ENCODE results near the gene CDC16.

CDC16 gene

GRCh38 chr13:114309806-114310410 is 75.2 kb downstream of the CDC16 start:
- Mint-ChIP-seq H3K27me3 (no peaks in the 10 kb centered on the region), H3K36me3 (peaks cover 11 to 15% of the 10 kb centered on the region in 2 donors), H3K9me3 (no peaks in the 10 kb centered on the region), H3K4me1 (peaks cover 12 to 16% of the 10 kb centered on the region in 2 donors), H3K27ac (no peak overlapping the region), H3K4me3 (no peak overlapping the region)
- DNase-seq: no peak
- no peak for ATAC-seq (replicated peaks)

- no peaks in the 10 kb centered on the region for H3K27me3 Mint-ChIP-seq
- H3K27ac Mint-ChIP-seq: no peak overlapping the region
- H3K4me3 Mint-ChIP-seq: no peak overlapping the region
- DNase-seq: no peak
- H3K4me1 Mint-ChIP-seq: peaks cover 18 to 26% of the 10 kb centered on the region in 2 donors
- H3K9me3 Mint-ChIP-seq: no peaks in the 10 kb centered on the region
- peaks cover 13 to 17% of the 10 kb centered on the region in 2 donors for H3K36me3 Mint-ChIP-seq
- no peak for ATAC-seq (replicated peaks)
These were observed 76.3 kb downstream of the CDC16 start for GRCh38 chr13:114310956-114311355.

- peaks cover 11 to 12% of the 10 kb centered on the region in 2 donors for H3K36me3 Mint-ChIP-seq
- H3K9me3 Mint-ChIP-seq: no peaks in the 10 kb centered on the region
- ATAC-seq (replicated peaks) (no peak), DNase-seq (no peak)
- H3K4me1 Mint-ChIP-seq: peaks cover 18 to 26% of the 10 kb centered on the region in 2 donors
- H3K27me3 Mint-ChIP-seq: no peaks in the 10 kb centered on the region
- no peak overlapping the region for H3K27ac Mint-ChIP-seq
- no peak overlapping the region for H3K4me3 Mint-ChIP-seq
These were observed 76.7 kb downstream of the CDC16 start for GRCh38 chr13:114311387-114311786.

GRCh38 chr13:114311908-114312307 is 77.2 kb downstream of the CDC16 start:
- DNase-seq: no peak
- no peak overlapping the region for H3K27ac Mint-ChIP-seq

GRCh38 chr13:114313061-114313860 is 78.6 kb downstream of the CDC16 start:
- peak overlapping the region; percentile 96 for H3K27ac Mint-ChIP-seq
- H3K4me1 Mint-ChIP-seq: peaks cover 18 to 42% of the 10 kb centered on the region in 2 donors
- no peaks in the 10 kb centered on the region for H3K9me3 Mint-ChIP-seq
- DNase-seq (no peak), ATAC-seq (replicated peaks) (peak; percentile 31 to 55)
- peaks cover 4 to 12% of the 10 kb centered on the region in 2 donors for H3K36me3 Mint-ChIP-seq
- no peaks in the 10 kb centered on the region for H3K27me3 Mint-ChIP-seq
- peak overlapping the region; percentile 80 to 89 for H3K4me3 Mint-ChIP-seq

More at GRCh38 chr13:114311908-114312307, 77.2 kb downstream of the CDC16 start:
- Mint-ChIP-seq H3K9me3 (no peaks in the 10 kb centered on the region), H3K36me3 (peaks cover 7 to 13% of the 10 kb centered on the region in 2 donors), H3K4me3 (no peak overlapping the region), H3K4me1 (peaks cover 18 to 31% of the 10 kb centered on the region in 2 donors), H3K27me3 (no peaks in the 10 kb centered on the region)
- ATAC-seq (replicated peaks): no peak

GRCh38 chr13:114314074-114314912 is 79.6 kb downstream of the CDC16 start, which contains the start of gene CHAMP1:
Gene CHAMP1, plus strand, starts transcription at chr13:114314503. Its CDS starts 9,340 bp downstream, at chr13:114323843.
- Mint-ChIP-seq H3K4me3 (peak within 1 kb of the TSS; percentile 80 to 89), H3K4me1 (peaks cover 20 to 52% of the 10 kb centered on the region in 2 donors), H3K27ac (peak within 1 kb of the TSS; percentile 96), H3K9me3 (no peaks in the 10 kb centered on the region), H3K36me3 (peaks cover 7 to 11% of the 10 kb centered on the region in 2 donors), H3K27me3 (no peaks in the 10 kb centered on the region)
- peak; percentile 85 to 92 for ATAC-seq (replicated peaks)
- peak; percentile 94 for DNase-seq

GRCh38 chr13:114315074-114315785 is 80.5 kb downstream of the CDC16 start:
- H3K27me3 Mint-ChIP-seq: no peaks in the 10 kb centered on the region
- peak overlapping the region; percentile 84 for H3K27ac Mint-ChIP-seq
- ATAC-seq (replicated peaks) (peak; percentile 18 to 19), DNase-seq (no peak)
- H3K36me3 Mint-ChIP-seq: peaks cover 16 to 19% of the 10 kb centered on the region in 2 donors
- peak overlapping the region; percentile 80 to 89 for H3K4me3 Mint-ChIP-seq
- no peaks in the 10 kb centered on the region for H3K9me3 Mint-ChIP-seq
- peaks cover 27 to 62% of the 10 kb centered on the region in 2 donors for H3K4me1 Mint-ChIP-seq

GRCh38 chr13:114318624-114319023 is 83.9 kb downstream of the CDC16 start:
- ATAC-seq (replicated peaks) (no peak), DNase-seq (no peak)
- peaks cover 23 to 56% of the 10 kb centered on the region in 2 donors for H3K4me1 Mint-ChIP-seq
- no peak overlapping the region for H3K27ac Mint-ChIP-seq
- no peaks in the 10 kb centered on the region for H3K27me3 Mint-ChIP-seq
- H3K36me3 Mint-ChIP-seq: peaks cover 29 to 38% of the 10 kb centered on the region in 2 donors
- no peaks in the 10 kb centered on the region for H3K9me3 Mint-ChIP-seq
- H3K4me3 Mint-ChIP-seq: no peak overlapping the region

- H3K36me3 Mint-ChIP-seq: peaks cover 34 to 47% of the 10 kb centered on the region in 2 donors
- H3K4me1 Mint-ChIP-seq: peaks cover 21 to 52% of the 10 kb centered on the region in 2 donors
- no peaks in the 10 kb centered on the region for H3K27me3 Mint-ChIP-seq
- DNase-seq (no peak), ATAC-seq (replicated peaks) (no peak)
- no peak overlapping the region for H3K27ac Mint-ChIP-seq
- H3K9me3 Mint-ChIP-seq: no peaks in the 10 kb centered on the region
- H3K4me3 Mint-ChIP-seq: no peak overlapping the region
These were observed 84.8 kb downstream of the CDC16 start for GRCh38 chr13:114319441-114319913.

- Mint-ChIP-seq H3K27me3 (no peaks in the 10 kb centered on the region), H3K4me1 (peaks cover 21 to 52% of the 10 kb centered on the region in 2 donors), H3K27ac (no peak overlapping the region), H3K36me3 (peaks cover 36 to 53% of the 10 kb centered on the region in 2 donors), H3K4me3 (no peak overlapping the region), H3K9me3 (no peaks in the 10 kb centered on the region)
- DNase-seq (no peak), ATAC-seq (replicated peaks) (no peak)
These were observed 85.4 kb downstream of the CDC16 start for GRCh38 chr13:114320065-114320464.

GRCh38 chr13:114321256-114321655 is 86.6 kb downstream of the CDC16 start:
- no peak overlapping the region for H3K4me3 Mint-ChIP-seq
- ATAC-seq (replicated peaks): no peak
- no peaks in the 10 kb centered on the region for H3K9me3 Mint-ChIP-seq
- no peaks in the 10 kb centered on the region for H3K27me3 Mint-ChIP-seq
- no peak for DNase-seq
- H3K4me1 Mint-ChIP-seq: peaks cover 21 to 51% of the 10 kb centered on the region in 2 donors
- peaks cover 42 to 60% of the 10 kb centered on the region in 2 donors for H3K36me3 Mint-ChIP-seq
- no peak overlapping the region for H3K27ac Mint-ChIP-seq
